ENCODE measurements around the gene CSH1. TPM values are rescaled to one million over a fixed set of nuclear protein-coding genes. Genes with fewer than 3 reads are reported as not detected.
A peak's percentile ranks its signal among the peaks of the same experiment; 100 is the strongest.

Gene CSH1
- polyA plus RNA-seq, 2 of the 4 experiments (the other 2 are of a cell fraction) = not detected

DNA sequence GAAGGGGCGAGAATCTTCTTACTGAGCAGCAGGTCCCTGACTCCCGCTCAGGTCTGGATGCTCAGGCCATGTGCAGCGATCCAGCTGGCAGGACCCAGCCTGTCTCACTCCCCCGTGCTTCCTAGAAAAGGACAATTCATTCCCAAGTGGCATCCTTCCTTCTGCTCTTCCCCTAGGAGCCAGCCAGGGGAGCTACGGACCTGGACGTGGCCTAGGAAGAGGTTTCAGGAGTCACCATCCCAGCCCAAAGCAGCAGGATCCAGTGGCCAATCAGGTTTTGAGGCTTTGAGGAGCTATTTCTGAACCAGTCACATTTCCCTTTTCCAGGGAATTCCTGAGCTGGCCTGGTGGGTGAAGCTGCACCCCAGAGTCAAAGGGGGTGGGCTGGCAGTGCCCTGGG, 43.5 kb upstream of the CSH1 start:
- Histone ChIP-seq H3K4me3 (no peak overlapping the region), H3K4me1 (no peaks in the 10 kb centered on the region), H3K9me3 (no peaks in the 10 kb centered on the region), H3K27ac (no peak overlapping the region), H3K4me2 (no peak overlapping the region)
- POLR2A ChIA-PET = no interaction called here
- ATAC-seq = peak; percentile 18 to 54; a peak in 4 of 6 replicates
- DNase-seq (ENCODE audit: low read depth in 1 of 2, low spot score in 1 of 2) = no peak
- no peak for FAIRE-seq
- CTCF ChIA-PET = interaction anchor here (0.8 to 3.8 kb wide), 13 partner anchors 9 to 193 kb away, joined by 3 to 24 read pairs (median 4); partner anchors contain the start of gene GH1
- 74% methylated on average over 6 of the region's 6 CpGs for WGBS (ENCODE audit: missing lambda C conversion rate)
- TF ChIP-seq, protein P1, sequence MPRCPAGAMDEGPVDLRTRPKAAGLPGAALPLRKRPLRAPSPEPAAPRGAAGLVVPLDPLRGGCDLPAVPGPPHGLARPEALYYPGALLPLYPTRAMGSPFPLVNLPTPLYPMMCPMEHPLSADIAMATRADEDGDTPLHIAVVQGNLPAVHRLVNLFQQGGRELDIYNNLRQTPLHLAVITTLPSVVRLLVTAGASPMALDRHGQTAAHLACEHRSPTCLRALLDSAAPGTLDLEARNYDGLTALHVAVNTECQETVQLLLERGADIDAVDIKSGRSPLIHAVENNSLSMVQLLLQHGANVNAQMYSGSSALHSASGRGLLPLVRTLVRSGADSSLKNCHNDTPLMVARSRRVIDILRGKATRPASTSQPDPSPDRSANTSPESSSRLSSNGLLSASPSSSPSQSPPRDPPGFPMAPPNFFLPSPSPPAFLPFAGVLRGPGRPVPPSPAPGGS (IDR thresholded peaks at IDR 0.05) = no peak
- TF ChIP-seq PHF8 (IDR thresholded peaks at IDR 0.05; ENCODE audit: borderline replicate concordance, low read depth) (no peak), NFE2L2 (conservative IDR thresholded peaks at IDR 0.05; ENCODE audit: low read length) (no peak), SREBF2 (IDR thresholded peaks at IDR 0.05) (no peak), CHD2 (IDR thresholded peaks at IDR 0.05; ENCODE audit: low read length, partially characterized antibody) (no peak), NPAS2 (CRISPR knock-in tag; IDR thresholded peaks at IDR 0.05; ENCODE audit: borderline replicate concordance) (no peak)

GRCh38 chr17:63939401-63939800, 43.0 kb upstream of the CSH1 start:
- no peak for TF ChIP-seq KDM5A (IDR thresholded peaks at IDR 0.05)
- DNase-seq (ENCODE audit: low read depth in 1 of 2, low spot score in 1 of 2) = no peak
- Histone ChIP-seq H3K4me1 (no peaks in the 10 kb centered on the region), H3K27ac (no peak overlapping the region), H3K4me3 (no peak overlapping the region), H3K4me2 (no peak overlapping the region), H3K9me3 (no peaks in the 10 kb centered on the region)
- FAIRE-seq = no peak
- ChIA-PET CTCF (interaction anchor here (0.8 to 3.8 kb wide), 9 partner anchors 9 to 194 kb away, joined by 3 to 24 read pairs (median 5); partner anchors contain the start of gene GH1), POLR2A (no interaction called here)
- WGBS (ENCODE audit: missing lambda C conversion rate) = 86% methylated on average over 9 of the region's 9 CpGs
- ATAC-seq = no peak; a peak in 2 of 6 replicates

DNA sequence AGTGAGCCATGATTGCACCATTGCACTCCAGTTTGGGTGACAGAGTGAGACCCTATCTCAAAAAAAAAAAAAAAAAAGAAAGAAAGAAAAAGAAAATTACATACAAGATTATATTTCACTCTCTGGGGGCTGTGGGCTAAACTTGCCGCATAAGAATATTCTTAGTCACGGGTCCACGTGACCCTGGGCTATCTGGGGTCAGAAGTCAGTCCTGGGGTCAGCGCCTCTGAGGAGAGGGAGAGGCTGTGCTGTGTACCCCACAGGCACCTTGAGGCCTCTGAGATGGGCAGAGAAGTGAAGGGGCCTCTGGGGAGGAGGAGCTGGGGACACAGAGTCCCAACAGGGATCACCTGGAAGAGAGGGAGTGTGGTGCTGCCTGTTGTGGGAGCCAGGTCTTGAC, 41.5 kb upstream of the CSH1 start:
- 82% methylated on average over 4 of the region's 4 CpGs for WGBS (ENCODE audit: missing lambda C conversion rate)
- H3K27ac ChIP-seq = no peak overlapping the region
- ATAC-seq (no peak), FAIRE-seq (no peak), DNase-seq (ENCODE audit: low read depth in 1 of 2, low spot score in 1 of 2) (no peak)
- H3K4me1 ChIP-seq = no peaks in the 10 kb centered on the region
- CTCF ChIA-PET = interaction anchor here (0.7 to 2.2 kb wide), 8 partner anchors 9 to 196 kb away, joined by 3 to 20 read pairs (median 4); partner anchors contain the start of gene GH1
- H3K9me3 ChIP-seq = no peaks in the 10 kb centered on the region
- H3K4me3 ChIP-seq = no peak overlapping the region
- TF ChIP-seq CEBPB (IDR thresholded peaks at IDR 0.05) (no peak), MAZ (IDR thresholded peaks at IDR 0.05; ENCODE audit: borderline replicate concordance, low read depth, low read length) (no peak), USF2 (IDR thresholded peaks at IDR 0.05) (no peak), FOSL2 (IDR thresholded peaks at IDR 0.05) (no peak), FOSL2 (CRISPR knock-in tag; IDR thresholded peaks at IDR 0.05) (no peak), HOXA7 (CRISPR knock-in tag; IDR thresholded peaks at IDR 0.05) (no peak), POLR2A (IDR thresholded peaks at IDR 0.05; ENCODE audit: low read length) (no peak), SMC3 (IDR thresholded peaks at IDR 0.05) (no peak), CHD4 (IDR thresholded peaks at IDR 0.05; ENCODE audit: borderline replicate concordance) (no peak), FOSB (CRISPR knock-in tag; IDR thresholded peaks at IDR 0.05) (no peak), RNF2 (IDR thresholded peaks at IDR 0.05; ENCODE audit: borderline replicate concordance, low read depth) (no peak), CBX8 (IDR thresholded peaks at IDR 0.05) (no peak)
- TF ChIP-seq, protein P2, sequence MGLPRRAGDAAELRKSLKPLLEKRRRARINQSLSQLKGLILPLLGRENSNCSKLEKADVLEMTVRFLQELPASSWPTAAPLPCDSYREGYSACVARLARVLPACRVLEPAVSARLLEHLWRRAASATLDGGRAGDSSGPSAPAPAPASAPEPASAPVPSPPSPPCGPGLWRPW (IDR thresholded peaks at IDR 0.05) = no peak
- TF ChIP-seq, protein P3, sequence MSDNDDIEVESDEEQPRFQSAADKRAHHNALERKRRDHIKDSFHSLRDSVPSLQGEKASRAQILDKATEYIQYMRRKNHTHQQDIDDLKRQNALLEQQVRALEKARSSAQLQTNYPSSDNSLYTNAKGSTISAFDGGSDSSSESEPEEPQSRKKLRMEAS (IDR thresholded peaks at IDR 0.05) = no peak
- POLR2A ChIA-PET = no interaction called here
- H3K4me2 ChIP-seq = no peak overlapping the region

Data from A549 (cell line).